Adrenal gland (tissue), 12 donors: ENCODE measurements around the gene GOLGA6A. TPM values are rescaled to one million over a fixed set of nuclear protein-coding genes. Genes with fewer than 3 reads are reported as not detected.

Experiments used
- DNase-seq, 7 donors: peaks; one replicate each; pipeline ENCODE4 v3.0.0-alpha.2; 2019 to 2020
- H3K27ac ChIP-seq, 5 donors: fragments of 200-600 bp; sonication (generic) in 4 of 5; 1 replicate in 3 of 5; 2 replicates in 2 of 5; pipeline versions ENCODE4 v1.5.1 to v1.8.0; 2016 to 2020; ENCODE audit warnings: mild to moderate bottlenecking in 1 of 5
- H3K27me3 ChIP-seq: fragments of 200-600 bp; 2 replicates; pipeline ENCODE4 v1.8.0; 2021
- H3K36me3 ChIP-seq, 2 donors: fragments of 200-600 bp; replicated peaks in 1 of 2; 1 replicate in 1 of 2; 2 replicates in 1 of 2; pipeline versions ENCODE4 v1.5.1 to v1.8.0; 2018 to 2022
- H3K4me1 ChIP-seq, 2 donors: fragments of 200-600 bp; replicated peaks in 1 of 2; 1 replicate in 1 of 2; 2 replicates in 1 of 2; pipeline versions ENCODE4 v1.5.1 to v1.8.0; 2018 to 2021
- H3K4me3 ChIP-seq, 4 donors: fragments of 200-600 bp; sonication (generic) in 3 of 4; one replicate each; pipeline ENCODE4 v1.5.1; 2016 to 2018
- H3K9me3 ChIP-seq, 3 donors: fragments of 200-600 bp; sonication (generic) in 1 of 3; replicated peaks in 1 of 3; 1 replicate in 2 of 3; 2 replicates in 1 of 3; pipeline versions ENCODE4 v1.5.1 to v1.8.0; 2016 to 2021
- POLR2A ChIP-seq, 2 donors: fragments of 450-650 bp; IDR thresholded peaks; one replicate each; pipeline ENCODE4 v1.6.1; 2017; ENCODE audit warnings: antibody characterized with exemption in 2 of 2, mild to moderate bottlenecking in 2 of 2, moderate library complexity in 1 of 2
- WGBS, 4 donors: extraction: QIAGEN DNeasy Blood & Tissue Kit in 2 of 4; methylation state at CpG; one replicate each; pipeline versions ENCODE4 v1.1.5 to v1.1.7; 2013 to 2017; 5-methylcytosine and 5-hydroxymethylcytosine counted together
- intact Hi-C, 2 donors: fragments of 100-400 bp; cut with DNase I; formaldehyde crosslinking; loops; one replicate each; pipeline versions ENCODE4 v1.14.1 to v1.15.0; 2022 to 2023
- polyA plus RNA-seq, 3 donors: library from polyadenylated mRNA; stranded (reverse); fragments of 200-250 nt in 2 of 3; fragments of 350-450 nt in 1 of 3; fragmentation: Illumina TruSeq in 1 of 3; extraction: RNeasy Lipid Tissue Mini Kit (QIAGEN cat#74804) in 1 of 3; gene quantifications; one replicate each; pipeline ENCODE4 v1.2.3, GENCODE V29; 2013 to 2014
- total RNA-seq, 9 donors: library from RNA; depleted of rRNA in 4 of 9; stranded (reverse); fragments of >200 nt in 4 of 9; fragments of 120-200 nt in 1 of 9; fragmentation: NEBNext Ultra II Directional in 1 of 9; extraction: Animal tissue kit (Norgen Biotek cat#: 25700) in 1 of 9; gene quantifications; one replicate each; pipeline versions ENCODE4 v1.1.0 to v1.2.4, GENCODE V29; 2013 to 2023
- TF ChIP-seq, protein P1 (sequence below), 6 experiments: fragments of 450-650 bp in 4 of 6; fragments of 200-600 bp in 2 of 6; sonication (generic) in 1 of 6; IDR thresholded peaks; 1 replicate in 5 of 6; 2 replicates in 1 of 6; pipeline versions ENCODE4 v1.5.1 to v1.8.0; 2016 to 2021; ENCODE audit warnings: antibody characterized with exemption in 6 of 6, mild to moderate bottlenecking in 2 of 6, moderate library complexity in 1 of 6
- donor health status: healthy with polysubstance abuse.
- donor health status: Bipolar disorder and iron deficiency.
- donor health status: DM: yes; HTN: yes; CAD: no.
- donor health status: DM: no; HTN: no; CAD: no.
- donor health status: DM: no; HTN: no; CAD: no.
- donor health status: DM: yes; HTN: yes; CAD: no.

GOLGA6A gene
- total and polyA plus RNA-seq, 12 donors, result 0.03 to 0.44 TPM; not detected in 10

GRCh38 chr15:74123658-74124057 is 41.3 kb upstream of the GOLGA6A start:
- Histone ChIP-seq H3K27ac (no peak overlapping the region), H3K27me3 (peaks cover 22% of the 10 kb centered on the region), H3K36me3 (no peaks in the 10 kb centered on the region), H3K4me3 (no peak overlapping the region), H3K4me1 (peaks cover 0 to 11% of the 10 kb centered on the region in 2 donors), H3K9me3 (no peaks in the 10 kb centered on the region)
- WGBS, 4 donors, result 68 to 81% (median 78%) methylated on average over 4 of the region's 4 CpGs
- no peak for TF ChIP-seq POLR2A (IDR thresholded peaks at IDR 0.05)
- TF ChIP-seq, protein P1, sequence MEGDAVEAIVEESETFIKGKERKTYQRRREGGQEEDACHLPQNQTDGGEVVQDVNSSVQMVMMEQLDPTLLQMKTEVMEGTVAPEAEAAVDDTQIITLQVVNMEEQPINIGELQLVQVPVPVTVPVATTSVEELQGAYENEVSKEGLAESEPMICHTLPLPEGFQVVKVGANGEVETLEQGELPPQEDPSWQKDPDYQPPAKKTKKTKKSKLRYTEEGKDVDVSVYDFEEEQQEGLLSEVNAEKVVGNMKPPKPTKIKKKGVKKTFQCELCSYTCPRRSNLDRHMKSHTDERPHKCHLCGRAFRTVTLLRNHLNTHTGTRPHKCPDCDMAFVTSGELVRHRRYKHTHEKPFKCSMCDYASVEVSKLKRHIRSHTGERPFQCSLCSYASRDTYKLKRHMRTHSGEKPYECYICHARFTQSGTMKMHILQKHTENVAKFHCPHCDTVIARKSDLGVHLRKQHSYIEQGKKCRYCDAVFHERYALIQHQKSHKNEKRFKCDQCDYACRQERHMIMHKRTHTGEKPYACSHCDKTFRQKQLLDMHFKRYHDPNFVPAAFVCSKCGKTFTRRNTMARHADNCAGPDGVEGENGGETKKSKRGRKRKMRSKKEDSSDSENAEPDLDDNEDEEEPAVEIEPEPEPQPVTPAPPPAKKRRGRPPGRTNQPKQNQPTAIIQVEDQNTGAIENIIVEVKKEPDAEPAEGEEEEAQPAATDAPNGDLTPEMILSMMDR (IDR thresholded peaks at IDR 0.05), result no peak
- DNase-seq, result no peak
- intact Hi-C loops, result loop anchor here in 1 of 2 donors (5.0 kb wide), 1 partner anchor 71 kb away; no protein-coding TSS in a partner anchor

DNA sequence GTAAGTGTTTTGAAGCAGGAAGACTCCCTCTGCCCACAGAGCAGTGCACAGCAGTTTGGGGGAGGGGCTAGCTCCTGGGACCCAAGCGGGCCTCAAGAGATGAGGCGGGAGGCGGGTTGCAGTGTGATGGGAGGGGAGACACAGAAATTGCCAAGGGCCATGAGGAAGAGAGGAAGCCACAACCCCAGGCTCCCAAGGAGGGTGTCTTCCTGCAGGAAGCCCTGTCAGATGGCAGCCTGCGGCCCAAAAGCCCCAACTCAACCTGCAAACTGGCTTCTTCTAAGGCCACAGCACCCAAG is 40.7 kb upstream of the GOLGA6A start:
- no peak for DNase-seq
- no peak overlapping the region for H3K4me3 ChIP-seq
- WGBS, 4 donors, result 64 to 79% (median 73%) methylated on average over 4 of the region's 4 CpGs
- H3K4me1 ChIP-seq, result peaks cover 0 to 5% of the 10 kb centered on the region in 2 donors
- TF ChIP-seq, protein P1 (IDR thresholded peaks at IDR 0.05), result no peak
- TF ChIP-seq POLR2A (IDR thresholded peaks at IDR 0.05), result no peak
- no peaks in the 10 kb centered on the region for H3K36me3 ChIP-seq
- H3K27ac ChIP-seq, result no peak overlapping the region
- intact Hi-C loops, result loop anchor here in 1 of 2 donors (5.0 kb wide), 1 partner anchor 71 kb away; no protein-coding TSS in a partner anchor
- H3K27me3 ChIP-seq, result peaks cover 16% of the 10 kb centered on the region
- no peaks in the 10 kb centered on the region for H3K9me3 ChIP-seq

- H3K9me3 ChIP-seq, result no peaks in the 10 kb centered on the region
- no peak for TF ChIP-seq POLR2A (IDR thresholded peaks at IDR 0.05)
- TF ChIP-seq, protein P1 (IDR thresholded peaks at IDR 0.05), result no peak
- intact Hi-C loops, result loop anchor here in 1 of 2 donors (5.0 kb wide), 1 partner anchor 70 kb away; no protein-coding TSS in a partner anchor
- H3K4me3 ChIP-seq, result no peak overlapping the region
- no peaks in the 10 kb centered on the region for H3K36me3 ChIP-seq
- WGBS, 4 donors, result 61 to 67% (median 64%) methylated on average over 4 to 5 of the region's 5 CpGs
- H3K27me3 ChIP-seq, result peaks cover 12% of the 10 kb centered on the region
- no peak overlapping the region for H3K27ac ChIP-seq
- DNase-seq, result no peak
- H3K4me1 ChIP-seq, result peaks cover 0 to under 1% of the 10 kb centered on the region in 2 donors
These were observed 40.2 kb upstream of the GOLGA6A start for GRCh38 chr15:74122403-74123130.

DNA sequence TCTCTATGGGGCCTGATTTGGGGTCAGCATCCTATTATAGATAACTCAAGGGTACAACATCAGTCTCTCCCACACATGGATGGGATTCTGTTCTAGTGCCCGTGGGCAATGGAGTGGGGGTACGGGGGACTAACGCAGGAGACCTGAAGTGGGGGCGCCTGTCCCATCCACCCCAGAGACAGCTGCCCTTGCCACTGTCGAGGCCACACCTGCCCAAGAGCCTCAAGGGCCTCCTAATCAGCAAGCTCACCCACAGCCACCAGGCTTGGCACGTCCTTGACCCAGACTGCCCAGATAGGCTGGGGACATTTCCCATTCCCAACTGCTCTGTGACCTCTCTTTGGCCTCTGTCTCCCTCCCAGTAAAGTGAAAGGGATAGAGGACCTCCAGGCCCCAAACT is 39.5 kb upstream of the GOLGA6A start:
- Histone ChIP-seq H3K9me3 (no peaks in the 10 kb centered on the region), H3K4me1 (no peaks in the 10 kb centered on the region), H3K27me3 (peaks cover 12% of the 10 kb centered on the region), H3K27ac (no peak overlapping the region), H3K36me3 (no peaks in the 10 kb centered on the region), H3K4me3 (no peak overlapping the region)
- TF ChIP-seq, protein P1 (IDR thresholded peaks at IDR 0.05), result no peak
- TF ChIP-seq POLR2A (IDR thresholded peaks at IDR 0.05), result no peak
- 71 to 86% (median 79%) methylated on average over 5 to 6 of the region's 6 CpGs for WGBS, 4 donors
- no peak for DNase-seq
- intact Hi-C loops, result loop anchor here in 1 of 2 donors (5.0 kb wide), 1 partner anchor 70 kb away; no protein-coding TSS in a partner anchor
